Esophagus squamous epithelium (tissue), 4 donors: ENCODE data around the gene ABHD8.

Experiments
- POLR2A ChIP-seq, 4 donors: fragments of 450-650 bp; IDR thresholded peaks; one replicate each; pipeline ENCODE4 v1.6.1; 2017; ENCODE audit warnings: antibody characterized with exemption in 4 of 4, mild to moderate bottlenecking in 4 of 4, moderate library complexity in 3 of 4
- TF ChIP-seq, protein P1 (sequence below), 6 experiments: fragments of 450-650 bp in 4 of 6; fragments of 200-600 bp in 2 of 6; sonication (generic) in 2 of 6; IDR thresholded peaks; one replicate each; pipeline ENCODE4 v1.5.1; 2016 to 2019; ENCODE audit warnings: antibody characterized with exemption in 6 of 6, mild to moderate bottlenecking in 4 of 6, moderate library complexity in 4 of 6

DNA sequence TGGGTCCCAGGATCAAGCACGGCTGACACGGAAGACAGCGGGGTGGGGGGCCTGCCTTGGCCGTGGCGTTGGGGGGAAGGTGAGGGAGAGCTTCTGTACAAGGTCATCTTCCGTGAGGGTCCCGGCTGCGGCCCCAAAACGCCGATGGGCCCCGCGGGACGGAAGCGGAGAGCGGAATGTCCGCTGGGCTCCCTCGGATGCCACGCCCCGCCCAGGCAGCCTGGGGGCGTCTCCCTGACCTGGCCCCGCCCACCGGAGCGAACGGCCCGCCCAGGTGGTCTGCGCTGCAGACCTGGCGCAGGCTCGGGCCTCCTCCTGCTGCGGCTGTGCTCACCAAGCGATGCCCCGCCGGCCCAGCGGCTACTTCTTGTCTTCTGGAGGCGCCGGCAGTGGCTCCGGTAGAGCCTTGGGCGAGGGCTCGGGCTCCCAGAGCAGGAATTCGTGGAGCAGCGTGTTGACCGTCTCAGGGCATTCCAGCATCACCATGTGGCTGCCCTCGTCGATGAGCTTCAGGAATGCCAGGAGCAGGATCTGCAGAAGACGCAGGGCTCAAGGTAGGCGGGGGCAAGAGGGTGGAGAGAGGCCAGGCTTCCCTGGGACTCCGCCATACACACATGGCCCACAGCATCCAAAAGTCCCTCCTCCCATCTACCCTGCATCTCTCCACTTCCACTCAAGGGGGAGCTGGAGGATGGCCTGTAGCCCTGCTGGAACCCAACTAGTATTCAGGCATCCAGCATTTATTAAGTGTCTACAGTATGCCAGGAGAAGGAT is 10.7 kb downstream of the ABHD8 start:
- TF ChIP-seq, protein P1, sequence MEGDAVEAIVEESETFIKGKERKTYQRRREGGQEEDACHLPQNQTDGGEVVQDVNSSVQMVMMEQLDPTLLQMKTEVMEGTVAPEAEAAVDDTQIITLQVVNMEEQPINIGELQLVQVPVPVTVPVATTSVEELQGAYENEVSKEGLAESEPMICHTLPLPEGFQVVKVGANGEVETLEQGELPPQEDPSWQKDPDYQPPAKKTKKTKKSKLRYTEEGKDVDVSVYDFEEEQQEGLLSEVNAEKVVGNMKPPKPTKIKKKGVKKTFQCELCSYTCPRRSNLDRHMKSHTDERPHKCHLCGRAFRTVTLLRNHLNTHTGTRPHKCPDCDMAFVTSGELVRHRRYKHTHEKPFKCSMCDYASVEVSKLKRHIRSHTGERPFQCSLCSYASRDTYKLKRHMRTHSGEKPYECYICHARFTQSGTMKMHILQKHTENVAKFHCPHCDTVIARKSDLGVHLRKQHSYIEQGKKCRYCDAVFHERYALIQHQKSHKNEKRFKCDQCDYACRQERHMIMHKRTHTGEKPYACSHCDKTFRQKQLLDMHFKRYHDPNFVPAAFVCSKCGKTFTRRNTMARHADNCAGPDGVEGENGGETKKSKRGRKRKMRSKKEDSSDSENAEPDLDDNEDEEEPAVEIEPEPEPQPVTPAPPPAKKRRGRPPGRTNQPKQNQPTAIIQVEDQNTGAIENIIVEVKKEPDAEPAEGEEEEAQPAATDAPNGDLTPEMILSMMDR (IDR thresholded peaks at IDR 0.05): peak; percentile 60 to 85 (median 66)
- peak in 1 of 4 donors; percentile 34 for TF ChIP-seq POLR2A (IDR thresholded peaks at IDR 0.05)
